GM23338 (cell line): ENCODE results near the gene SLC43A2. TPM values are rescaled to one million over a fixed set of nuclear protein-coding genes. Genes with fewer than 3 reads are reported as not detected.

ENCODE experiments used
- ATAC-seq: fragments of 200-7000 bp; cut with Tn5 transposase; 3 replicates; pipeline ENCODE4 v1.9.1; 2020
- DNase-seq: peaks from one replicate; pipeline ENCODE4 v3.0.0-alpha.2; 2015; ENCODE audit warnings: low spot score
- H2AFZ ChIP-seq: fragments of 200-600 bp; sonication (generic); 2 replicates; pipeline ENCODE4 v1.8.0; 2016; ENCODE audit warnings: antibody characterized with exemption, mild to moderate bottlenecking, moderate library complexity
- H3F3A ChIP-seq: fragments of 200-600 bp; sonication (generic); replicated peaks from 2 replicates; pipeline ENCODE4 v1.8.0; 2017; ENCODE audit warnings: antibody characterized with exemption, mixed run types, low read depth
- H3K27ac ChIP-seq: fragments of 200-600 bp; sonication (generic); 2 replicates; pipeline ENCODE4 v1.6.1; 2016; ENCODE audit warnings: low read depth
- H3K27me3 ChIP-seq: fragments of 200-600 bp; sonication (generic); 2 replicates; pipeline ENCODE4 v1.8.0; 2016; ENCODE audit warnings: mild to moderate bottlenecking, mixed run types, moderate library complexity; ENCODE audit not compliant: insufficient read depth
- H3K36me3 ChIP-seq: fragments of 200-600 bp; sonication (generic); 2 replicates; pipeline ENCODE4 v1.8.0; 2016; ENCODE audit warnings: mild to moderate bottlenecking; ENCODE audit not compliant: insufficient read depth
- H3K4me1 ChIP-seq: fragments of 200-600 bp; sonication (generic); 2 replicates; pipeline ENCODE4 v1.8.0; 2016; ENCODE audit warnings: mild to moderate bottlenecking, moderate library complexity; ENCODE audit not compliant: insufficient read depth
- H3K4me2 ChIP-seq: fragments of 200-600 bp; sonication (generic); 2 replicates; pipeline ENCODE4 v1.7.1; 2017; ENCODE audit warnings: mixed run types
- H3K4me3 ChIP-seq: fragments of 200-600 bp; sonication (generic); 2 replicates; pipeline ENCODE4 v1.6.1; 2016; ENCODE audit warnings: mixed run types
- H3K79me2 ChIP-seq: fragments of 200-600 bp; sonication (generic); replicated peaks from 2 replicates; pipeline ENCODE4 v1.8.0; 2017; ENCODE audit warnings: mild to moderate bottlenecking; ENCODE audit not compliant: insufficient read depth
- H3K9me2 ChIP-seq: fragments of 200-600 bp; sonication (generic); 2 replicates; pipeline ENCODE4 v1.8.0; 2017; ENCODE audit not compliant: insufficient read depth
- H4K20me1 ChIP-seq: fragments of 200-600 bp; sonication (generic); replicated peaks from 2 replicates; pipeline ENCODE4 v1.8.0; 2017; ENCODE audit warnings: mild to moderate bottlenecking; ENCODE audit not compliant: insufficient read depth
- H3K27ac Mint-ChIP-seq: 2 replicates; pipeline ENCODE4 v1.8.0; 2020; ENCODE audit warnings: inconsistent platforms, mild to moderate bottlenecking, moderate library complexity, mixed read lengths
- H3K27me3 Mint-ChIP-seq: 3 replicates; pipeline ENCODE4 v1.8.0; 2022; ENCODE audit warnings: low read depth, mild to moderate bottlenecking, moderate library complexity, mixed read lengths, inconsistent platforms; ENCODE audit not compliant: insufficient read depth, poor library complexity
- H3K36me3 Mint-ChIP-seq: 3 replicates; pipeline ENCODE4 v1.8.0; 2021; ENCODE audit warnings: low read depth, mild to moderate bottlenecking, inconsistent platforms, moderate library complexity, mixed read lengths
- H3K4me1 Mint-ChIP-seq: 3 replicates; pipeline ENCODE4 v1.8.0; 2020; ENCODE audit warnings: mild to moderate bottlenecking, inconsistent platforms, mixed read lengths
- H3K4me3 Mint-ChIP-seq: 3 replicates; pipeline ENCODE4 v1.8.0; 2021; ENCODE audit warnings: moderate library complexity, mild to moderate bottlenecking, inconsistent platforms, mixed read lengths
- H3K9me3 Mint-ChIP-seq: 3 replicates; pipeline ENCODE4 v1.8.0; 2020; ENCODE audit warnings: moderate library complexity, mild to moderate bottlenecking, inconsistent platforms, mixed read lengths
- CREB1 ChIP-seq: fragments of 250-450 bp; sonication (Bioruptor Pico); IDR thresholded peaks from 2 replicates; pipeline ENCODE4 v1.5.0; 2020; ENCODE audit warnings: low read depth, mild to moderate bottlenecking, moderate library complexity
- EZH2 ChIP-seq: fragments of 200-600 bp; sonication (generic); IDR thresholded peaks from one replicate; pipeline ENCODE4 v1.8.0; 2017; ENCODE audit warnings: antibody characterized with exemption, mild to moderate bottlenecking, low read depth; ENCODE audit not compliant: unreplicated experiment
- JUNB ChIP-seq: IDR thresholded peaks from one replicate; pipeline ENCODE4 v1.6.1; 2016; ENCODE audit warnings: antibody characterized with exemption; ENCODE audit not compliant: unreplicated experiment
- POLR2AphosphoS5 ChIP-seq: IDR thresholded peaks from 2 replicates; pipeline ENCODE4 v1.6.1; 2016; ENCODE audit warnings: antibody characterized with exemption, low read depth
- STAT1 ChIP-seq: IDR thresholded peaks from one replicate; pipeline ENCODE4 v1.6.1; 2016; ENCODE audit warnings: antibody characterized with exemption; ENCODE audit not compliant: unreplicated experiment
- ZNF114 ChIP-seq: fragments of 250-450 bp; sonication (Bioruptor Pico); IDR thresholded peaks from 2 replicates; pipeline ENCODE4 v1.5.0; 2020; ENCODE audit warnings: mild to moderate bottlenecking, moderate library complexity
- polyA plus RNA-seq: library from polyadenylated mRNA; unstranded; fragments of >200 nt; fragmentation: Nextera tagmentation; extraction: Ambion mirVana; gene quantifications from 2 replicates; pipeline ENCODE4 v1.2.1, GENCODE V29; 2016
- total RNA-seq: library from RNA; depleted of rRNA; stranded (reverse); fragments of >200 nt; shearing (Covaris generic); gene quantifications from 2 replicates; pipeline ENCODE4 v1.2.3, GENCODE V29; 2014
- TF ChIP-seq, protein P1 (sequence below): IDR thresholded peaks from one replicate; pipeline ENCODE4 v1.6.1; 2018; ENCODE audit warnings: antibody characterized with exemption; ENCODE audit not compliant: unreplicated experiment
- TF ChIP-seq, protein P2 (sequence below): IDR thresholded peaks from 2 replicates; pipeline ENCODE4 v1.6.1; 2016; ENCODE audit warnings: antibody characterized with exemption
- TF ChIP-seq, protein P3 (sequence below), 2 experiments: fragments of 200-600 bp in 1 of 2; sonication (generic) in 1 of 2; conservative IDR thresholded peaks; 2 replicates each; pipeline versions ENCODE4 v1.5.1 to v1.6.1; 2016 to 2017; ENCODE audit warnings: antibody characterized with exemption in 2 of 2, low read depth in 2 of 2, mild to moderate bottlenecking in 2 of 2, moderate library complexity in 1 of 2

SLC43A2 gene
- total and polyA plus RNA-seq, 2 experiments from 2014 or later: 2.2 to 9.8 TPM

DNA sequence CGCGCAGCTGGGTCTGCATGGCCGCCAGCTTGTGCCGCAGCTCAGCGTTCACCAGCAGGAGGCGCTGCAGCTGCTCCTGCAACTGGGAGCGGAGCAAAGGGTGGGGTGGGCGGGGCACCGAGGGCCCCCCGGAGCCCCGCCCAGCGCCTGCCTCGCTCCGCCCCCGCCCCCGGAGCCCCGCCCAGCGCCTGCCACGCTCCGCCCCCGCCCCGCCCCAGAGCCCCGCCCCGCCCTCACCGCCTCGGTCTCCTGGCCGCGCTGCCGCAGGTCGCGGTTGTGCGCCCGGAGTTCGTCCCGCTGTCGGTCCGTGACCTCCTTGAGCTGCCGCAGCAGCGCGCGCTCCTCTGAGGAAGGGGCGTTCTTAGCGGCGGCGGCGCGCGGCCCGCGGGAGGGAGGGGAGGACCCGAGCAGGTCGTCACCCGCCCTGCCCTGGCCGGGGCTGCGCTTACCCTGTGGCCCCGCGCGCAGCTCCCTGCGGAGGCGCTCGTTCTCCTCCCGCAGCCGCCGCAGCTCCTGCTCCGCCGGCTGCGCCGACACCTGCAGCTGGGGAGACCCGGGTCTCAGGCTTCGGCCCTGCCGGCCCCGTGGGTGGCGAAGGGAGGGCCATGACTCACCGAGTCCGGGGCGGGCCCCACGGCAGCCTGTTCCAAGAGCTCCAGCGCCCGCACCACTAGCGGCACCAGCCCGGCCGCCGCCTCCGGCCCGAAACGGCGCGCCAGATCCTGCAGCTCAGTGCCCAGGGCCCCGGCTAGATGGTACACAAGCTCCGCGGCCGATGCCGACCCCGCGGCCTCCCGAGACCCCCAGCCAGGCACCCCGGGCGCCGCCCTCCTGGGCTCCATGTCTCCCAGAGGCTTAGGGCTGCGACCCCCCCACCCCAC is 20.6 kb upstream of the SLC43A2 start:
- peaks cover 30% of the 10 kb centered on the region for H3K27me3 Mint-ChIP-seq
- H3K9me3 Mint-ChIP-seq: no peaks in the 10 kb centered on the region; the same call in 2 of the 3 replicates
- peaks cover 30% of the 10 kb centered on the region for H3K4me1 Mint-ChIP-seq
- H3K27me3 ChIP-seq: peaks cover 3% of the 10 kb centered on the region
- TF ChIP-seq, protein P1, sequence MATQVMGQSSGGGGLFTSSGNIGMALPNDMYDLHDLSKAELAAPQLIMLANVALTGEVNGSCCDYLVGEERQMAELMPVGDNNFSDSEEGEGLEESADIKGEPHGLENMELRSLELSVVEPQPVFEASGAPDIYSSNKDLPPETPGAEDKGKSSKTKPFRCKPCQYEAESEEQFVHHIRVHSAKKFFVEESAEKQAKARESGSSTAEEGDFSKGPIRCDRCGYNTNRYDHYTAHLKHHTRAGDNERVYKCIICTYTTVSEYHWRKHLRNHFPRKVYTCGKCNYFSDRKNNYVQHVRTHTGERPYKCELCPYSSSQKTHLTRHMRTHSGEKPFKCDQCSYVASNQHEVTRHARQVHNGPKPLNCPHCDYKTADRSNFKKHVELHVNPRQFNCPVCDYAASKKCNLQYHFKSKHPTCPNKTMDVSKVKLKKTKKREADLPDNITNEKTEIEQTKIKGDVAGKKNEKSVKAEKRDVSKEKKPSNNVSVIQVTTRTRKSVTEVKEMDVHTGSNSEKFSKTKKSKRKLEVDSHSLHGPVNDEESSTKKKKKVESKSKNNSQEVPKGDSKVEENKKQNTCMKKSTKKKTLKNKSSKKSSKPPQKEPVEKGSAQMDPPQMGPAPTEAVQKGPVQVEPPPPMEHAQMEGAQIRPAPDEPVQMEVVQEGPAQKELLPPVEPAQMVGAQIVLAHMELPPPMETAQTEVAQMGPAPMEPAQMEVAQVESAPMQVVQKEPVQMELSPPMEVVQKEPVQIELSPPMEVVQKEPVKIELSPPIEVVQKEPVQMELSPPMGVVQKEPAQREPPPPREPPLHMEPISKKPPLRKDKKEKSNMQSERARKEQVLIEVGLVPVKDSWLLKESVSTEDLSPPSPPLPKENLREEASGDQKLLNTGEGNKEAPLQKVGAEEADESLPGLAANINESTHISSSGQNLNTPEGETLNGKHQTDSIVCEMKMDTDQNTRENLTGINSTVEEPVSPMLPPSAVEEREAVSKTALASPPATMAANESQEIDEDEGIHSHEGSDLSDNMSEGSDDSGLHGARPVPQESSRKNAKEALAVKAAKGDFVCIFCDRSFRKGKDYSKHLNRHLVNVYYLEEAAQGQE: no peak
- no peak for TF ChIP-seq EZH2
- no peak for TF ChIP-seq CREB1 (CRISPR knock-in tag)
- no peak for TF ChIP-seq STAT1
- TF ChIP-seq POLR2AphosphoS5: peak; percentile 75
- no peak for TF ChIP-seq ZNF114 (CRISPR knock-in tag)
- TF ChIP-seq JUNB: no peak
- TF ChIP-seq, protein P2, sequence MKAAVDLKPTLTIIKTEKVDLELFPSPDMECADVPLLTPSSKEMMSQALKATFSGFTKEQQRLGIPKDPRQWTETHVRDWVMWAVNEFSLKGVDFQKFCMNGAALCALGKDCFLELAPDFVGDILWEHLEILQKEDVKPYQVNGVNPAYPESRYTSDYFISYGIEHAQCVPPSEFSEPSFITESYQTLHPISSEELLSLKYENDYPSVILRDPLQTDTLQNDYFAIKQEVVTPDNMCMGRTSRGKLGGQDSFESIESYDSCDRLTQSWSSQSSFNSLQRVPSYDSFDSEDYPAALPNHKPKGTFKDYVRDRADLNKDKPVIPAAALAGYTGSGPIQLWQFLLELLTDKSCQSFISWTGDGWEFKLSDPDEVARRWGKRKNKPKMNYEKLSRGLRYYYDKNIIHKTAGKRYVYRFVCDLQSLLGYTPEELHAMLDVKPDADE: 0 out of 2 replicates have a peak, but pooled peaks have one; percentile 2
- TF ChIP-seq, protein P3, sequence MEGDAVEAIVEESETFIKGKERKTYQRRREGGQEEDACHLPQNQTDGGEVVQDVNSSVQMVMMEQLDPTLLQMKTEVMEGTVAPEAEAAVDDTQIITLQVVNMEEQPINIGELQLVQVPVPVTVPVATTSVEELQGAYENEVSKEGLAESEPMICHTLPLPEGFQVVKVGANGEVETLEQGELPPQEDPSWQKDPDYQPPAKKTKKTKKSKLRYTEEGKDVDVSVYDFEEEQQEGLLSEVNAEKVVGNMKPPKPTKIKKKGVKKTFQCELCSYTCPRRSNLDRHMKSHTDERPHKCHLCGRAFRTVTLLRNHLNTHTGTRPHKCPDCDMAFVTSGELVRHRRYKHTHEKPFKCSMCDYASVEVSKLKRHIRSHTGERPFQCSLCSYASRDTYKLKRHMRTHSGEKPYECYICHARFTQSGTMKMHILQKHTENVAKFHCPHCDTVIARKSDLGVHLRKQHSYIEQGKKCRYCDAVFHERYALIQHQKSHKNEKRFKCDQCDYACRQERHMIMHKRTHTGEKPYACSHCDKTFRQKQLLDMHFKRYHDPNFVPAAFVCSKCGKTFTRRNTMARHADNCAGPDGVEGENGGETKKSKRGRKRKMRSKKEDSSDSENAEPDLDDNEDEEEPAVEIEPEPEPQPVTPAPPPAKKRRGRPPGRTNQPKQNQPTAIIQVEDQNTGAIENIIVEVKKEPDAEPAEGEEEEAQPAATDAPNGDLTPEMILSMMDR (conservative IDR thresholded peaks at IDR 0.05; ENCODE audit: low read depth in 2 of 2): peak in 1 of 2 experiments; percentile 89; a peak in 3 of 4 replicates
- DNase-seq: peak; percentile 92
- no peak overlapping the region for H3K27ac Mint-ChIP-seq
- no peaks in the 10 kb centered on the region for H3K9me2 ChIP-seq
- H3F3A ChIP-seq: peaks cover 47% of the 10 kb centered on the region
- peak; percentile 66 for ATAC-seq
- H3K79me2 ChIP-seq: no peaks in the 10 kb centered on the region
- H4K20me1 ChIP-seq: peaks cover 10% of the 10 kb centered on the region; the same call in 1 of the 2 replicates
- H3K4me3 Mint-ChIP-seq: peak overlapping the region; percentile 73; the same call in 2 of the 3 replicates
- H3K4me3 ChIP-seq: peak overlapping the region; percentile 75
- H3K4me2 ChIP-seq: peak overlapping the region; percentile 88
- peaks cover 22% of the 10 kb centered on the region for H3K4me1 ChIP-seq
- H3K36me3 ChIP-seq: peaks cover 32% of the 10 kb centered on the region
- H3K36me3 Mint-ChIP-seq: peaks cover 37% of the 10 kb centered on the region
- no peak overlapping the region for H3K27ac ChIP-seq
- peak overlapping the region; percentile 98 for H2AFZ ChIP-seq
